Parietal lobe (tissue), 1 donor: Measurements from ENCODE around the gene CRTC1. TPM values are rescaled to one million over a fixed set of nuclear protein-coding genes. Genes with fewer than 3 reads are reported as not detected.

ENCODE experiments used
- total RNA-seq: library from RNA; depleted of rRNA; stranded (reverse); fragments of >200 nt; gene quantifications from one replicate; pipeline ENCODE4 v1.2.3, GENCODE V29; 2014

The CRTC1 gene
- 17.2 TPM for total RNA-seq

DNA sequence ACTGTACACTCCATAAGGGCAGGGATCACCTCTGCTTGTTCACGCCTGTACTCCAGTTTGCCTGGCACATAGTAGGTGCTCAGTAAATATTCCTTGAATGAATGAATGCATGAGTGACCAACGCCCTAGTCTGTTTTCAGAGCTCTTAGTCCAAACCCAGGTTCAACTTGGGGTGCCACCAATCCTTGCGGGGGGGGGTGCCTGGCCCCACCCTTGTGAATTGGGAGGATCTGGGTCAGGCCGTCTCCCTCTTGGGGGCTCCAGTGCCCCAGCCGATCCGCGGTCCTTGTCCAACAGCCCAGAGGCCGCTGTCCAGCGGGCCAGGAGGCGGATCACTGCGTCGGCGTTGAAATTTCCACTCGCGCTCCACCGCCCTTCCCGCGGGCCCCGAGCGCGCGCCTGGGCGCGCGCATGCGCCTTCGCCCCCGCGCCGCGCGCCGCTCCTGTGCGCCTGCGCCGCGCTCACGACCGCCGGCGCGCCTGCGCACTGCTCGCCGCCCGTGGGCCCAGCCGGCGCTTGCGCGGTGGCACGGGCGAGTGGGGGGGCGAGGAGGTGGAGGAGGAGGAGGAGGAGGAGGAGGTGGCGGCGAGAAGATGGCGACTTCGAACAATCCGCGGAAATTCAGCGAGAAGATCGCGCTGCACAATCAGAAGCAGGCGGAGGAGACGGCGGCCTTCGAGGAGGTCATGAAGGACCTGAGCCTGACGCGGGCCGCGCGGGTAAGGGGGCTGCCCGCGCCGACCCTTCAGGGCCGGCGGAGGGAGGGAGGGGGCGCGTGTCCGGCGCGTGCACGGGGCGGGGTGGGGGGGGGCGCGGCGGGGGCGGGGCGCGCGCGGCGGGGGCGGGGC lies at the start of gene CRTC1:
CRTC1 (plus strand) TSS at position 572 of the 849 bp plus-strand sequence; CDS start at position 595, 23 bp downstream.

DNA sequence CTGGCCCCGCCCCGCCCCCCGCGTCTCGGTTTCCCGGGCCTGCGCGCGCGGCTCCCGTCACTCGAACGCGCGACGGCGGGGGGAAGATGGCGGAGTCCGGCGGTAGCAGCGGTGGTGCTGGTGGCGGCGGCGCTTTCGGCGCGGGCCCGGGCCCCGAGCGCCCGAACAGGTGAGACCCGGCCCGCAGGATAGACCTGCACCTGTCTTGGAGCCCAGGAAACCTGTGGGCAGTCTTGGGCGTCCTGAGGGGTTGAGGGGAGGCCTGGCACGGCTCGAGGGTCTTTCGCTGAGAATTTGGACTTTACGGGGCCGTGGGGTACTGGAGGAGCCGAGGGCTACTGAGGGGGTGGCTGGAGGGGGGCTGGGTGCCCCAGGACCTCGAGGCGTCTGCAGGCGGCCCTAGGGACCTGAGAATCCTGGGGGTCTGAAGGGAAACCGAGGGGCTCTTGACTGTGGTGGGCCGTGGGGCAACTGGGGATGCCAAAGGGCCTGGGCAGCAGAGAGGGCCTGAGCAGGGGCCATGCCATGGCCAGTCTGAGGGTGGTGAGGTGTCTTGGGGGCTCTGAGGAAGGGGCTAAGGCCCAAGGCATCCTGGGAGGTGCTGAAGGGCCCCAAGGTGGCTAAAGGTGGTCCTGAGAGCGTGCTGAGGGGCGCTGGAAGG lies 46.4 kb upstream of the CRTC1 start, which contains the start of gene KLHL26:
KLHL26 (plus strand) TSS at position 60 of the 661 bp plus-strand sequence; CDS start at position 87, 27 bp downstream.

GRCh38 chr19:18790566-18791314 lies 107.3 kb downstream of the CRTC1 start, which contains the start of gene COMP:
TSS of gene COMP (minus strand) at chr19:18791305. CDS start at chr19:18791269, 36 bp downstream.

GRCh38 chr19:18831524-18832305 lies 148.2 kb downstream of the CRTC1 start, which contains the start of gene UPF1:
TSS of gene UPF1 (plus strand) at chr19:18831959. CDS start at chr19:18832210, 251 bp downstream.

Other genes with a start within 250 kb of the CRTC1 start
- gene ISYNA1, start 245.5 kb upstream of the CRTC1 start, total RNA-seq = 79.8 TPM
- gene ELL, start 161.6 kb upstream of the CRTC1 start, total RNA-seq = 8.1 TPM
- gene FKBP8, start 140.1 kb upstream of the CRTC1 start, total RNA-seq = 141 TPM
- 34.4 TPM for gene KXD1, start 125.8 kb upstream of the CRTC1 start, total RNA-seq
- 542 TPM for gene UBA52, start 111.8 kb upstream of the CRTC1 start, total RNA-seq
- 26.9 TPM for gene REX1BD, start 94.9 kb upstream of the CRTC1 start, total RNA-seq
- gene CRLF1, start 76.9 kb upstream of the CRTC1 start, total RNA-seq = 2.8 TPM
- gene TMEM59L, start 70.8 kb upstream of the CRTC1 start, total RNA-seq = 48.5 TPM
- 9.7 TPM for gene KLHL26, start 46.7 kb upstream of the CRTC1 start, total RNA-seq
- gene COMP, start 107.6 kb downstream of the CRTC1 start, total RNA-seq = not detected
- gene UPF1, start 148.3 kb downstream of the CRTC1 start, total RNA-seq = 51.6 TPM
- gene CERS1, start 212.5 kb downstream of the CRTC1 start, total RNA-seq = 25.7 TPM
- 90.8 TPM for gene COPE, start 235.7 kb downstream of the CRTC1 start, total RNA-seq
- gene DDX49, start 236.0 kb downstream of the CRTC1 start, total RNA-seq = 59.5 TPM